ENCODE measurements around the gene CD47. TPM values are rescaled to one million over a fixed set of nuclear protein-coding genes. Genes with fewer than 3 reads are reported as not detected.
A peak's percentile ranks its signal among the peaks of the same experiment; 100 is the strongest.

The CD47 gene
- total RNA-seq, 1 experiment from 2014 or later: 16.3 TPM

DNA sequence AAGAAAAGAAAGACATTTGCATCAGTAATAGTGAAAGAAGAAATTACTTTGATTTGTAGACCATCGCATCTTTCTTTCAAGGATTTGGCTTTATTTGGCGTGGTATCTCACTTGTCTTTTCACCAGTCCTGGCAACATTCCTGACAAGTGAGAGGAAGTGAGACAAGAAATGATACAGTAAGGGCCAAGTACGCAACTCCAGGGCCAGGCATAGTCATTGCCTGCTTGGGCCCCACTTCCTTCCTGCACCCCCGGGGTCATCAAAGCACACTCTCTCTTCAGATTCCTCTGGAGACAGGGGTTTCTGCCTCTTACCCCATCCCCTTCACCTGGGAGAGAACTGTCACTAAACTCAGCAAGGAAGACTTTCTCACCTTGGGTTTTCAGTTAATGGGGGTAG, 55.1 kb downstream of the CD47 start:
- POLR2A ChIA-PET: no interaction called here
- peaks cover 11% of the 10 kb centered on the region for H3K4me1 Mint-ChIP-seq
- H3K27me3 Mint-ChIP-seq (ENCODE audit: low read depth): no peaks in the 10 kb centered on the region
- CTCF ChIA-PET: no interaction called here
- ATAC-seq (peak; percentile 65), DNase-seq (ENCODE audit: low spot score) (no peak)
- peak overlapping the region; percentile 65 for H3K27ac Mint-ChIP-seq
- H3K9me3 Mint-ChIP-seq: no peaks in the 10 kb centered on the region
- H3K36me3 Mint-ChIP-seq: no peaks in the 10 kb centered on the region
- no peak overlapping the region for H3K4me3 Mint-ChIP-seq
- TF ChIP-seq ZNF425 (CRISPR knock-in tag; conservative IDR thresholded peaks at IDR 0.05) (no peak), NFE2L1 (CRISPR knock-in tag; IDR thresholded peaks at IDR 0.05) (no peak), ZNF219 (CRISPR knock-in tag; IDR thresholded peaks at IDR 0.05; ENCODE audit: borderline replicate concordance) (no peak), RELA (CRISPR knock-in tag; IDR thresholded peaks at IDR 0.05; ENCODE audit: borderline replicate concordance) (no peak), GRHL2 (CRISPR knock-in tag; IDR thresholded peaks at IDR 0.05; ENCODE audit: insufficient replicate concordance, severe bottlenecking) (no peak), ETV6 (CRISPR knock-in tag; IDR thresholded peaks at IDR 0.05) (no peak), ZMAT4 (CRISPR knock-in tag; IDR thresholded peaks at IDR 0.05) (no peak), CBFB (CRISPR knock-in tag; IDR thresholded peaks at IDR 0.05; ENCODE audit: low read depth) (no peak), ATF6 (CRISPR knock-in tag; IDR thresholded peaks at IDR 0.05) (no peak), ZNF423 (CRISPR knock-in tag; IDR thresholded peaks at IDR 0.05) (no peak), FOXK1 (CRISPR knock-in tag; IDR thresholded peaks at IDR 0.05) (no peak)
- TF ChIP-seq, protein P1, sequence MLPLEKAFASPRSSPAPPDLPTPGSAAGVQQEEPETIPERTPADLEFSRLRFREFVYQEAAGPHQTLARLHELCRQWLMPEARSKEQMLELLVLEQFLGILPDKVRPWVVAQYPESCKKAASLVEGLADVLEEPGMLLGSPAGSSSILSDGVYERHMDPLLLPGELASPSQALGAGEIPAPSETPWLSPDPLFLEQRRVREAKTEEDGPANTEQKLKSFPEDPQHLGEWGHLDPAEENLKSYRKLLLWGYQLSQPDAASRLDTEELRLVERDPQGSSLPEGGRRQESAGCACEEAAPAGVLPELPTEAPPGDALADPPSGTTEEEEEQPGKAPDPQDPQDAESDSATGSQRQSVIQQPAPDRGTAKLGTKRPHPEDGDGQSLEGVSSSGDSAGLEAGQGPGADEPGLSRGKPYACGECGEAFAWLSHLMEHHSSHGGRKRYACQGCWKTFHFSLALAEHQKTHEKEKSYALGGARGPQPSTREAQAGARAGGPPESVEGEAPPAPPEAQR (CRISPR knock-in tag; IDR thresholded peaks at IDR 0.05): no peak
- TF ChIP-seq, protein P2, sequence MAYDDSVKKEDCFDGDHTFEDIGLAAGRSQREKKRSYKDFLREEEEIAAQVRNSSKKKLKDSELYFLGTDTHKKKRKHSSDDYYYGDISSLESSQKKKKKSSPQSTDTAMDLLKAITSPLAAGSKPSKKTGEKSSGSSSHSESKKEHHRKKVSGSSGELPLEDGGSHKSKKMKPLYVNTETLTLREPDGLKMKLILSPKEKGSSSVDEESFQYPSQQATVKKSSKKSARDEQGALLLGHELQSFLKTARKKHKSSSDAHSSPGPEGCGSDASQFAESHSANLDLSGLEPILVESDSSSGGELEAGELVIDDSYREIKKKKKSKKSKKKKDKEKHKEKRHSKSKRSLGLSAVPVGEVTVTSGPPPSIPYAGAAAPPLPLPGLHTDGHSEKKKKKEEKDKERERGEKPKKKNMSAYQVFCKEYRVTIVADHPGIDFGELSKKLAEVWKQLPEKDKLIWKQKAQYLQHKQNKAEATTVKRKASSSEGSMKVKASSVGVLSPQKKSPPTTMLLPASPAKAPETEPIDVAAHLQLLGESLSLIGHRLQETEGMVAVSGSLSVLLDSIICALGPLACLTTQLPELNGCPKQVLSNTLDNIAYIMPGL (CRISPR knock-in tag; IDR thresholded peaks at IDR 0.05): no peak
- TF ChIP-seq, protein P3, sequence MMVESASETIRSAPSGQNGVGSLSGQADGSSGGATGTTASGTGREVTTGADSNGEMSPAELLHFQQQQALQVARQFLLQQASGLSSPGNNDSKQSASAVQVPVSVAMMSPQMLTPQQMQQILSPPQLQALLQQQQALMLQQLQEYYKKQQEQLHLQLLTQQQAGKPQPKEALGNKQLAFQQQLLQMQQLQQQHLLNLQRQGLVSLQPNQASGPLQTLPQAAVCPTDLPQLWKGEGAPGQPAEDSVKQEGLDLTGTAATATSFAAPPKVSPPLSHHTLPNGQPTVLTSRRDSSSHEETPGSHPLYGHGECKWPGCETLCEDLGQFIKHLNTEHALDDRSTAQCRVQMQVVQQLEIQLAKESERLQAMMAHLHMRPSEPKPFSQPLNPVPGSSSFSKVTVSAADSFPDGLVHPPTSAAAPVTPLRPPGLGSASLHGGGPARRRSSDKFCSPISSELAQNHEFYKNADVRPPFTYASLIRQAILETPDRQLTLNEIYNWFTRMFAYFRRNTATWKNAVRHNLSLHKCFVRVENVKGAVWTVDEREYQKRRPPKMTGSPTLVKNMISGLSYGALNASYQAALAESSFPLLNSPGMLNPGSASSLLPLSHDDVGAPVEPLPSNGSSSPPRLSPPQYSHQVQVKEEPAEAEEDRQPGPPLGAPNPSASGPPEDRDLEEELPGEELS (CRISPR knock-in tag; IDR thresholded peaks at IDR 0.05): no peak

- CTCF ChIA-PET: no interaction called here
- POLR2A ChIA-PET: no interaction called here
- H3K36me3 Mint-ChIP-seq: peaks cover 6% of the 10 kb centered on the region; the same call in 1 of the 2 replicates
- DNase-seq (ENCODE audit: low spot score) (no peak), ATAC-seq (no peak)
- no peak overlapping the region for H3K4me3 Mint-ChIP-seq
- no peaks in the 10 kb centered on the region for H3K27me3 Mint-ChIP-seq (ENCODE audit: low read depth)
- TF ChIP-seq ZNF423 (CRISPR knock-in tag; IDR thresholded peaks at IDR 0.05) (no peak), FOXK1 (CRISPR knock-in tag; IDR thresholded peaks at IDR 0.05) (no peak)
- peaks cover 16% of the 10 kb centered on the region for H3K4me1 Mint-ChIP-seq
- H3K9me3 Mint-ChIP-seq: peaks cover 8% of the 10 kb centered on the region
- no peak overlapping the region for H3K27ac Mint-ChIP-seq
Observed at GRCh38 chr3:108031895-108032294, 58.9 kb downstream of the CD47 start.
